ENCODE data around the gene ROPN1L. TPM values are rescaled to one million over a fixed set of nuclear protein-coding genes. Genes with fewer than 3 reads are reported as not detected.

The ROPN1L gene
- total and polyA plus RNA-seq, 9 donors: 0.13 to 0.38 (median 0.21) TPM; not detected in 3

- no peak overlapping the region for H3K27ac ChIP-seq (ENCODE audit: low read length)
Measured at GRCh38 chr5:10427201-10427600, 14.5 kb upstream of the ROPN1L start.

GRCh38 chr5:10427978-10428377, 13.7 kb upstream of the ROPN1L start:
- Histone ChIP-seq H3K4me1 (ENCODE audit: control insufficient read depth, insufficient read depth, low read length) (peaks cover 4% of the 10 kb centered on the region), H3K27me3 (ENCODE audit: control insufficient read depth, insufficient read depth, low read length) (no peaks in the 10 kb centered on the region), H3K9me3 (replicated peaks; ENCODE audit: control insufficient read depth, low read depth, low read length) (no peaks in the 10 kb centered on the region), H3K27ac (ENCODE audit: low read length) (no peak overlapping the region), H3K36me3 (ENCODE audit: control insufficient read depth, insufficient read depth, low read length) (peaks cover 55% of the 10 kb centered on the region), H3K4me3 (ENCODE audit: low read length) (no peak overlapping the region)
- no peak for DNase-seq
- WGBS (ENCODE audit: insufficient coverage): no CpG with 5 or more reads among the region's 2 CpGs

More at GRCh38 chr5:10427201-10427600, 14.5 kb upstream of the ROPN1L start:
- DNase-seq: no peak
- Histone ChIP-seq H3K36me3 (ENCODE audit: control insufficient read depth, insufficient read depth, low read length) (peaks cover 55% of the 10 kb centered on the region), H3K9me3 (replicated peaks; ENCODE audit: control insufficient read depth, low read depth, low read length) (no peaks in the 10 kb centered on the region), H3K27me3 (ENCODE audit: control insufficient read depth, insufficient read depth, low read length) (no peaks in the 10 kb centered on the region), H3K4me3 (ENCODE audit: low read length) (no peak overlapping the region), H3K4me1 (ENCODE audit: control insufficient read depth, insufficient read depth, low read length) (peaks cover 2% of the 10 kb centered on the region)
- 90% methylated on average over 1 of the region's 2 CpGs for WGBS (ENCODE audit: insufficient coverage)

GRCh38 chr5:10431415-10431814, 10.3 kb upstream of the ROPN1L start:
- DNase-seq: no peak
- no peaks in the 10 kb centered on the region for H3K27me3 ChIP-seq (ENCODE audit: control insufficient read depth, insufficient read depth, low read length)
- no peak overlapping the region for H3K4me3 ChIP-seq (ENCODE audit: low read length)
- peaks cover 45% of the 10 kb centered on the region for H3K36me3 ChIP-seq (ENCODE audit: control insufficient read depth, insufficient read depth, low read length)
- WGBS (ENCODE audit: insufficient coverage): no CpG with 5 or more reads among the region's 1 CpG
- no peak overlapping the region for H3K27ac ChIP-seq (ENCODE audit: low read length)
- H3K4me1 ChIP-seq (ENCODE audit: control insufficient read depth, insufficient read depth, low read length): peaks cover 4% of the 10 kb centered on the region
- no peaks in the 10 kb centered on the region for H3K9me3 ChIP-seq (replicated peaks; ENCODE audit: control insufficient read depth, low read depth, low read length)

GRCh38 chr5:10432059-10433008, 9.3 kb upstream of the ROPN1L start:
- Histone ChIP-seq H3K27ac (ENCODE audit: low read length) (no peak overlapping the region), H3K36me3 (ENCODE audit: control insufficient read depth, insufficient read depth, low read length) (peaks cover 39% of the 10 kb centered on the region), H3K27me3 (ENCODE audit: control insufficient read depth, insufficient read depth, low read length) (no peaks in the 10 kb centered on the region), H3K4me3 (ENCODE audit: low read length) (no peak overlapping the region), H3K9me3 (replicated peaks; ENCODE audit: control insufficient read depth, low read depth, low read length) (no peaks in the 10 kb centered on the region), H3K4me1 (ENCODE audit: control insufficient read depth, insufficient read depth, low read length) (peaks cover 4% of the 10 kb centered on the region)
- DNase-seq: peak; percentile 75
- 88% methylated on average over 2 of the region's 8 CpGs for WGBS (ENCODE audit: insufficient coverage)

- no peak overlapping the region for H3K27ac ChIP-seq (ENCODE audit: low read length)
- H3K36me3 ChIP-seq (ENCODE audit: control insufficient read depth, insufficient read depth, low read length): peaks cover 32% of the 10 kb centered on the region
- DNase-seq: no peak
- no peaks in the 10 kb centered on the region for H3K27me3 ChIP-seq (ENCODE audit: control insufficient read depth, insufficient read depth, low read length)
- no peak overlapping the region for H3K4me3 ChIP-seq (ENCODE audit: low read length)
- no peaks in the 10 kb centered on the region for H3K9me3 ChIP-seq (replicated peaks; ENCODE audit: control insufficient read depth, low read depth, low read length)
- no CpG with 5 or more reads among the region's 5 CpGs for WGBS (ENCODE audit: insufficient coverage)
- peaks cover 4% of the 10 kb centered on the region for H3K4me1 ChIP-seq (ENCODE audit: control insufficient read depth, insufficient read depth, low read length)
Measured at GRCh38 chr5:10434392-10434791, 7.3 kb upstream of the ROPN1L start.

GRCh38 chr5:10438301-10438700, 3.4 kb upstream of the ROPN1L start:
- H3K27me3 ChIP-seq (ENCODE audit: control insufficient read depth, insufficient read depth, low read length): peaks cover 3% of the 10 kb centered on the region
- peaks cover 13% of the 10 kb centered on the region for H3K4me1 ChIP-seq (ENCODE audit: control insufficient read depth, insufficient read depth, low read length)
- no peaks in the 10 kb centered on the region for H3K9me3 ChIP-seq (replicated peaks; ENCODE audit: control insufficient read depth, low read depth, low read length)
- H3K36me3 ChIP-seq (ENCODE audit: control insufficient read depth, insufficient read depth, low read length): peaks cover 9% of the 10 kb centered on the region
- DNase-seq: no peak
- no peak overlapping the region for H3K4me3 ChIP-seq (ENCODE audit: low read length)
- no peak overlapping the region for H3K27ac ChIP-seq (ENCODE audit: low read length)
- no CpG with 5 or more reads among the region's 4 CpGs for WGBS (ENCODE audit: insufficient coverage)

GRCh38 chr5:10439692-10440091, 2.0 kb upstream of the ROPN1L start:
- peaks cover 2% of the 10 kb centered on the region for H3K36me3 ChIP-seq (ENCODE audit: control insufficient read depth, insufficient read depth, low read length)
- H3K4me3 ChIP-seq (ENCODE audit: low read length): no peak overlapping the region
- H3K4me1 ChIP-seq (ENCODE audit: control insufficient read depth, insufficient read depth, low read length): peaks cover 13% of the 10 kb centered on the region
- DNase-seq: no peak
- WGBS (ENCODE audit: insufficient coverage): 61% methylated on average over 3 of the region's 4 CpGs
- no peaks in the 10 kb centered on the region for H3K9me3 ChIP-seq (replicated peaks; ENCODE audit: control insufficient read depth, low read depth, low read length)
- peaks cover 5% of the 10 kb centered on the region for H3K27me3 ChIP-seq (ENCODE audit: control insufficient read depth, insufficient read depth, low read length)
- no peak overlapping the region for H3K27ac ChIP-seq (ENCODE audit: low read length)

GRCh38 chr5:10440367-10440990, 1.2 kb upstream of the ROPN1L start:
- Histone ChIP-seq H3K9me3 (replicated peaks; ENCODE audit: control insufficient read depth, low read depth, low read length) (no peaks in the 10 kb centered on the region), H3K27ac (ENCODE audit: low read length) (no peak overlapping the region), H3K4me3 (ENCODE audit: low read length) (no peak overlapping the region), H3K36me3 (ENCODE audit: control insufficient read depth, insufficient read depth, low read length) (peaks cover 2% of the 10 kb centered on the region), H3K27me3 (ENCODE audit: control insufficient read depth, insufficient read depth, low read length) (peaks cover 5% of the 10 kb centered on the region), H3K4me1 (ENCODE audit: control insufficient read depth, insufficient read depth, low read length) (peaks cover 14% of the 10 kb centered on the region)
- WGBS (ENCODE audit: insufficient coverage): no CpG with 5 or more reads among the region's 16 CpGs
- no peak for DNase-seq

GRCh38 chr5:10441992-10442435, 335 bp downstream of the ROPN1L start:
- H3K36me3 ChIP-seq (ENCODE audit: control insufficient read depth, insufficient read depth, low read length): peaks cover 2% of the 10 kb centered on the region
- under 1% methylated on average over 44 of the region's 44 CpGs for WGBS (ENCODE audit: insufficient coverage)
- peaks cover 5% of the 10 kb centered on the region for H3K27me3 ChIP-seq (ENCODE audit: control insufficient read depth, insufficient read depth, low read length)
- no peak overlapping the region for H3K27ac ChIP-seq (ENCODE audit: low read length)
- no peak for DNase-seq
- no peaks in the 10 kb centered on the region for H3K9me3 ChIP-seq (replicated peaks; ENCODE audit: control insufficient read depth, low read depth, low read length)
- peaks cover 18% of the 10 kb centered on the region for H3K4me1 ChIP-seq (ENCODE audit: control insufficient read depth, insufficient read depth, low read length)
- H3K4me3 ChIP-seq (ENCODE audit: low read length): peak overlapping the region; percentile 72

- Histone ChIP-seq H3K4me3 (ENCODE audit: low read length) (no peak overlapping the region), H3K36me3 (ENCODE audit: control insufficient read depth, insufficient read depth, low read length) (peaks cover 2% of the 10 kb centered on the region), H3K9me3 (replicated peaks; ENCODE audit: control insufficient read depth, low read depth, low read length) (no peaks in the 10 kb centered on the region), H3K27ac (ENCODE audit: low read length) (no peak overlapping the region), H3K4me1 (ENCODE audit: control insufficient read depth, insufficient read depth, low read length) (peaks cover 18% of the 10 kb centered on the region), H3K27me3 (ENCODE audit: control insufficient read depth, insufficient read depth, low read length) (peaks cover 5% of the 10 kb centered on the region)
- WGBS (ENCODE audit: insufficient coverage): 27% methylated on average over 3 of the region's 4 CpGs
- DNase-seq: no peak
Measured at GRCh38 chr5:10442576-10442975, 897 bp downstream of the ROPN1L start.

Measured in muscle of leg (tissue), 11 donors.